GM18858 (cell line): ENCODE results near the gene CBFA2T2.
A peak's percentile ranks its signal among the peaks of the same experiment; 100 is the strongest.
"Not testable (repeated sequence)": the region's sequence is repeated elsewhere in the genome, so short reads cannot be mapped to it uniquely, and the experiment has no call there.

Experiments used
- ATAC-seq: cut with Tn5 transposase; IDR thresholded peaks from one replicate; pipeline ENCODE4 v1.9.1; 2021; ENCODE audit not compliant: unreplicated experiment

The CBFA2T2 gene

GRCh38 chr20:33541797-33542196 lies 51.9 kb downstream of the CBFA2T2 start:
- ATAC-seq: no peak

DNA sequence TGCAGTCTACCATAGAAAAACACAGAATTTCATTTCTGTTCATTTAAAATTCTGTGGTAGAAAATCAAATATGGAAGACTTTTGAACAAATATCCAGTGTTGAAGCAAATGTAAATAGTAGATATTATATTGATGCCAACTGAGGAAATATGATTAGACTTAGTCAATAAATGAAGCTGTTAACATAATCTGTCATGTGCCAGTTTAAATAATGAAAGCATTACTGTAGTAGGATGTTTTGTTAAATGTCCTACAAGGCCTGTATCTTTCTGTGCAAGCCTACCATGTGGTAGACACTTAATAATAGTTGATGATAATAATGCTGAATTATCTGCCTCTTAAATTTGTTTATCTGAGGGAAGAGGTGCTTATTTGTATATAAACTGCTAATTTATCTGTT lies 55.9 kb downstream of the CBFA2T2 start:
- no peak for ATAC-seq

DNA sequence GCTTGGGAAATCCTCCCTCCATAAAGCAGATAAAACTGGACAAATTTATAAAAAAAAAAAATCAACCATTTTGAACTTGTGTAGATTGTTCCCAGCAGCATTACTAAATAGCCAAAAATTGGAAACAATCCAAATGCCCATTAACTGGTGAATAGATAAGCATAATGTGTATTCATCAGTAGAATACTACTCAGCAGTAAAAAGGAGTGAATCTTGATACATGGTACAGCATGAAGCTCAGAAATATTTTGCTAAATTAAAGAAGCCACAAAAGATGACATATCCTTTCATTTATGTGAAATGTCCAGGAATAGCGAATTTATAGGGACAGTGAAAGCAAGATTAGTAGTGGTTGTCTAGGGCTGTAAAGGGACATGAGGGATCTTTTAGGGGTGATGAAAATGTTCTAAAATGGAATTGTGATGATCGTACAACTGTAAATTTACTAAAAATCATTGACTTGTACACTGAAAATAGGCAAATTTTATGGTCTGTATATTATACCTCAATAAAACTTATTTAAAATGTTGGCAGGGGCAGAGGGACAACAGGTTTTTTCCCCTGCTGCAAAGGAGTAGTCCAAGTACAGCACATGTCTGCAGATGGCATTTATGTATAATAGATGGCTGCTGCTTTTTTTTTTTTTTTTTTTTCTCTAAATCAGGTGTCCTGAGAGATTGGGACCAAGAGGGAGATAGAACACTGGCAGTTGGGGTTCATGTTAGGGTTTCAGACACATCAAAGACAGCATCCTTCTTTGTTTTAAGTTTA lies 59.5 kb downstream of the CBFA2T2 start:
- no peak for ATAC-seq

- ATAC-seq: no peak
Measured at GRCh38 chr20:33551778-33552177, 61.9 kb downstream of the CBFA2T2 start.

GRCh38 chr20:33552519-33552918 lies 62.6 kb downstream of the CBFA2T2 start:
- ATAC-seq: no peak

GRCh38 chr20:33553516-33553915 lies 63.6 kb downstream of the CBFA2T2 start:
- no peak for ATAC-seq

DNA sequence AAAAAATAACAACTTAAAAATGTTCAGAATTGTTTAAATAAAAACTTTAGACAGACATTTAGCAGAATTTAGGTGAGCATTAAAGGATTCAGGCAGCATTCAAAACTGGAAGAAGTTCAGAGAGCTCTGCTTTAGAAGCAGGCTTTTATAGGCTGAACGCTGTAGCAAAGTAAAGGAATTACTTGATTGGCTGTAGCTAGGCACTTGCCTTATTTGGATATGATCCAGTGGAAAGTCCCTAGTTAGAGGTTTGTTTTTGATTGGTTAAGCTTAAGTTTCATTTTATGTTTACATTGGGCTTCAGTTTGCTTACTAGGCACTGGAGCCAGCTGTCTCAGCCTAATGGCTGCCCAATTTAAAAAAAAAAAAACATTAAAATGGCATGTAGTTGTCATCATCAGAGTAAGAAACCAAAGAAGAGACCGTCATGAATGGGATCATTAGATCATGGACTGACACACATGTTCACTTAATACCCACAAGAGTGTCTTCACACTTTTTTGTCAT lies 65.1 kb downstream of the CBFA2T2 start:
- peak; percentile 89 for ATAC-seq

DNA sequence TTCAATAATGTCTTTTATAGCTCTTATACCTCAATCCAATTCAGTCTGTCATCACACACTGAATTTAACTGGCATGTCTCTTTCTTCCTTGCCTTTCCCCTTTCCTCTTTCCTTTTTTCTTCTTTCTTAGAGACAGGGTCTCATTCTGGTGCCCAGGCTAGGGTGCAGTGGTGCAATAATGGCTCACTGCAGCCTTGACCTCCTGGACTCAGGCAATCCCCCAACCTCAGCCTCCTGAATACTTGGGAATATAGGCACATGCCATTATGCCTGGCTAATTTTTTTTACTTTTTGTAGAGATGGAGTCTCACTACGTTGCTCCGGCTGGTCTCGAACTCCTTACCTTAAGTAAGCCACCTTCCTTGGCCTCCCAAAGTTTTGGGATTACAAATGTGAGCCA lies 65.9 kb downstream of the CBFA2T2 start:
- ATAC-seq: no peak

GRCh38 chr20:33556246-33556645 lies 66.3 kb downstream of the CBFA2T2 start:
- no peak for ATAC-seq

GRCh38 chr20:33558348-33559144 lies 68.7 kb downstream of the CBFA2T2 start:
- ATAC-seq: no peak

- no peak for ATAC-seq
Measured at GRCh38 chr20:33559212-33559611, 69.3 kb downstream of the CBFA2T2 start.

DNA sequence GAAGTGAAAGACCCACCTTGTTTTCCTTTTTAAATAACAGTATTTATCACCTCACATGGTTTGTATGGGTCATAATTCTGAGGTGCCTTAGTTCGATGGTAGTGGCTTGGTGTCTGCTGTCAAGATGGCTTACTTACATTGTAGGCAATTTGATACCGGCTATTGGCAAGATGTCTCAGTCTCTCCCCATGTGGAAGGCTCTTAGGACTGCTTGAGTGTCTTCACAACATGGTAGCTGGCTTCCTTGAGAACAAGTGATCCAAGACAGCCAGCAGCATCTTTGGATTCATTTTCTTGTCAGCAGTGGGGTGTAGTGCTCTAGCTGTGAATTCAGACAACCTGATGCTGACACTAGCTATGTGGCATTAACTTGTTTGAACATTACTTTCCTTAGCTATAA lies 70.1 kb downstream of the CBFA2T2 start:
- ATAC-seq: no peak

DNA sequence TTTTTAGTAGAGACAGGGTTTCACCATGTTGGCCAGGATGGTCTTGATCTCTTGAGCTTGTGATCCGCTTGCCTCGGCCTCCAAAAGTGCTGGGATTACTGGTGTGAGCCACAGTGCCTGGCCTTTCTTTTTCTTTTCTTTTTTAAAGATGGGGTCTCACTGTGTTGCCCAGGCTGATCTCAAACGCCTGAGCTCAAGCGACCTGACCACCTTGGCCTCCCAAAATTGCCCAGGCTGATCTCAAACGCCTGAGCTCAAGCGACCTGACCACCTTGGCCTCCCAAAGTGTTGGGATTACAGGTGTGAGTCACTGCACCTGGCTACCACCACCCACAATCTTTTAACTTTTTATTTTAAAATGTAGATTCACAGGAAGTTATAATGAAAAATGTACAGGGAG lies 71.2 kb downstream of the CBFA2T2 start:
- not testable (repeated sequence) for ATAC-seq

DNA sequence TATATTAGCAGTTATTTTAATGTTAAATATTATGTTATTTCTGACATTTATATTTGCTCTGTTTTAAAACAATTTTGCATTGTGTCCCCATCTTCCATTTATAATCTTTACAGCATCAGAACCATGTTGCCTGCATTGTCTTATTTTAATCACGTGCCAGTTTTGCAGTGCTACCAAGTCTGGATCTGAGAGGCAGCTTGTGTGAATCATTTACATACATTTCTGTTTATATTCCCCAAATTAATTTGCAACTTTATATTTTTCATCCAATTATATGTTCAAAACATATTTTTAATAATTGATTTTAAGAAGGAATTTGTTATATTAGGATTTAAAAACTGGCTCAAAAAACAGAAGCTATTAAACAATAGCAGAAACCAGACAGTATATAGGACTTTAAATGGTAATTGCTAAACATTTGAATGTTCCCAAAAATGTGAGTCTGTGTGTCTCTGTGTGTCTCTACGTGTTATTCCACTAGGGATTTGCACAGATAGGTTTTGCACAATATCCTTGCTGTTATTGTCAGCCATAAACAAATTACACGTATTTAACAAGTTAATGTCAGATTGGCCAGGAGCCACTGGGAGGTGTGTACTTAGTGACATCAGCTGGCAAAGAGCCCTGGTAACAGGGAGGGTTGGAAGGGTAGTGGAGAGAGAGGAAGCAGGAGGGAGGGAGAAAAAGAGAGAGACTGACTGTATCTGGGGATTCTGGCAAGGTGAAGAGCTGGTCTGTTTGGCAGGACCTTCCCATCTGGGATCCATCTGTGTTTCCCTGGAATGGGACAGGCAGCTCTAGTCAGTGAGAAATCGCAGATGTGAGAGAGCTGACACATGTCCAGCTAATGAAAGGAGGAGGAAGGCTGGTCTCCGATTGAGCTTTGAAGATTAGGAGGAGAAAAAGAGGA lies 72.1 kb downstream of the CBFA2T2 start:
- ATAC-seq: no peak

DNA sequence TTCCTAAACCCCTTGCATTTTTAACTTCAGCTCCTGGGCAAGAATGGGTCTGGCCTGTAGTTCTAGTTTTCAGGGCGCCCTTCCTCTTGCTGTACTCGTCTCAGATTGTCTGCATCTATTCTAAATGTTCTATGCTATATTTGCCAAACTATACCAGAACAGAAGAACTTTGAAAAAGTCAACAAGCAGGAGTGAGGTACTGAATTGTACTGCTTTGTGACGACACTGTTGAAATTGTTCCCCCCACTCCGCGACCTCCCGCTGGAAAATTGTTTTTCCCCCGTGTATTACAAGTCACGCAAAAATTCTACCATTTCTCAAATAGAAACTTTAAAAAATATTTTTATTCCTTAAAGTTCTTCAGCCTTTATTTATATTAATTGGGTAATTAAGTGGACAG lies 73.9 kb downstream of the CBFA2T2 start:
- ATAC-seq: no peak

DNA sequence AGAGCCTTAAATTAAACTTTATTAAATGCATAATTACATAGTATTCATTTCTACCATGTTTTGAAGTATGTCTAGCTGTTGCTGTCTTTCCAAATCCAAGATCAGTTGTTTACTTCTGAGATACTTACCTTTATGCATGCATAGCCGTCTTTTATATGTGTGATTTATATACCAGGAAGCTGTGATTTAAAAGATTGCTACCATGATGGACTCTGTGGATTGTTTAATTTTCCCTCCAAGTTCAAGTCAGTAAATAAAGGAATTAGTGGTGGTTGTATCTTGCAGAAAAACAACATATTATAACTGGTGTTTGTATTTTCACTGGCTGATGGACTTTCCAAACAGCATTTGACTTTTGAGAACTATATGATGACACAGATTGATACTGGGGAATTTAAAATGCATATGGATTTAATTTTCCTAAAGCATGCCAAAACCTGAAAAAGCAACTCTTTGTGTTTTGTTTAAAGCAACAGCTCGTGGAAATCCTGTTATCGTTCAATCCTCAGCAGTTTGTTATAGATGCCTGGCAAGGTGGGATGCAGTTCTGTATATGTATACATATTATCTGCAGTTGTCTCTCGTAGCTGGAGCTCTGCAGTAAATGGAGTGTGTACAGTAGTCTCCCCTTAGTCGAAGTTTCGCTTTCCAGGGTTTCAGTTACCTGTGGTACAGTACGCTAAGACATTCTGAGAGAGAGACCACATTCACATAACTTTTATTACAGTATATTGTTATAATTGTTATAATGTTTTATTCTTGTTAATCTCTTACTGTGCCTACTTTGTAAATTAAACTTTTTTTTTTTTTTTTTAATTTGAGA lies 77.1 kb downstream of the CBFA2T2 start:
- no peak for ATAC-seq

DNA sequence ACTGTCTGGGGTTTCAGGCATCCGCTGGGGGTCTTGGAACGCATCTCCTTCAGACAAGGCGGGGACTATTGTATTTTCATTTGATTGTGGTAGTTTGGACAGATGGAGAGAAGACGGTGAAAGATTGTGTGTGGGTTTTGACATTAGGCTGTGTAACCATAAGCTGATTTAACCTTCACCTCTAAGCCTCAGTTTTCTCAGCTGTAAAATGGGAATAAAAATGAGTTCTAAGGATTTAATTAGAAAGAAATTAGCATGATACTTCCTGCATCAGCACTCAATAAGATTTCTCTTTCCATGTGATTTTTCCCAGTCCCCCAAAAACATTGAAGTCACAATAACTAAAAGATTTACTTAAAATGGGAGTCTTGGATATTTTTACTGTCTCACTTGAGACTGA lies 78.1 kb downstream of the CBFA2T2 start:
- no peak for ATAC-seq

- ATAC-seq: no peak
Measured at GRCh38 chr20:33568378-33568777, 78.5 kb downstream of the CBFA2T2 start.

- no peak for ATAC-seq
Measured at GRCh38 chr20:33568868-33569801, 79.2 kb downstream of the CBFA2T2 start.
